ENCODE measurements around the gene ARHGAP31. TPM values are rescaled to one million over a fixed set of nuclear protein-coding genes. Genes with fewer than 3 reads are reported as not detected.
A peak's percentile ranks its signal among the peaks of the same experiment; 100 is the strongest.

ARHGAP31 gene
- total RNA-seq, 1 experiment from 2014 or later, result 12.0 TPM

GRCh38 chr3:119468041-119468440 lies 173.9 kb downstream of the ARHGAP31 start:
- no peak overlapping the region for H3K4me3 ChIP-seq (ENCODE audit: low read depth, low read length, poor library complexity, severe bottlenecking)
- H3K4me1 ChIP-seq (ENCODE audit: insufficient read depth, low read length, poor library complexity, severe bottlenecking), result peaks cover 7% of the 10 kb centered on the region
- BruUV-seq (replicated peaks), result no TSS peak
- ChIA-PET CTCF (no interaction called here), POLR2A (ENCODE audit: low non-redundant PET) (interaction anchor here (0.6 kb wide), 1 partner anchor 48 kb away, joined by 3 read pairs; no protein-coding TSS in a partner anchor)
- H3K36me3 ChIP-seq (ENCODE audit: insufficient read depth, low read length, poor library complexity, severe bottlenecking), result peaks cover 8% of the 10 kb centered on the region
- intact Hi-C loops (cut with micrococcal nuclease; ENCODE audit: unreplicated experiment), result no loop called here
- no peaks in the 10 kb centered on the region for H3K27me3 ChIP-seq (replicated peaks; ENCODE audit: insufficient read depth, low read depth, low read length, poor library complexity)
- no peak for TF ChIP-seq EZH2 (IDR thresholded peaks at IDR 0.05; ENCODE audit: borderline replicate concordance, low read depth, low read length, poor library complexity, severe bottlenecking)
- no peak for TF ChIP-seq CTCF (conservative IDR thresholded peaks at IDR 0.05; ENCODE audit: low read depth, low read length)
- peak overlapping the region; percentile 78 for H3K27ac ChIP-seq (ENCODE audit: low read depth, low read length, poor library complexity, severe bottlenecking)
- no peaks in the 10 kb centered on the region for H3K9me3 ChIP-seq (ENCODE audit: low read depth, low read length, poor library complexity, severe bottlenecking)
- DNase-seq (ENCODE audit: low spot score), result no peak

- DNase-seq (ENCODE audit: low spot score), result no peak
- H3K27ac ChIP-seq (ENCODE audit: low read depth, low read length, poor library complexity, severe bottlenecking), result peak overlapping the region; percentile 78
- intact Hi-C loops (cut with micrococcal nuclease; ENCODE audit: unreplicated experiment), result no loop called here
- BruUV-seq (replicated peaks), result no TSS peak
- peak overlapping the region; percentile 92 for H3K4me3 ChIP-seq (ENCODE audit: low read depth, low read length, poor library complexity, severe bottlenecking)
- H3K36me3 ChIP-seq (ENCODE audit: insufficient read depth, low read length, poor library complexity, severe bottlenecking), result peaks cover 8% of the 10 kb centered on the region
- TF ChIP-seq EZH2 (IDR thresholded peaks at IDR 0.05; ENCODE audit: borderline replicate concordance, low read depth, low read length, poor library complexity, severe bottlenecking) (no peak), CTCF (conservative IDR thresholded peaks at IDR 0.05; ENCODE audit: low read depth, low read length) (no peak)
- CTCF ChIA-PET, result no interaction called here
- POLR2A ChIA-PET (ENCODE audit: low non-redundant PET), result interaction anchor here (0.6 kb wide), 1 partner anchor 9 kb away, joined by 6 read pairs; no protein-coding TSS in a partner anchor
- no peaks in the 10 kb centered on the region for H3K27me3 ChIP-seq (replicated peaks; ENCODE audit: insufficient read depth, low read depth, low read length, poor library complexity)
- H3K9me3 ChIP-seq (ENCODE audit: low read depth, low read length, poor library complexity, severe bottlenecking), result no peaks in the 10 kb centered on the region
- peaks cover 7% of the 10 kb centered on the region for H3K4me1 ChIP-seq (ENCODE audit: insufficient read depth, low read length, poor library complexity, severe bottlenecking)
Measured at GRCh38 chr3:119469418-119470189, 175.4 kb downstream of the ARHGAP31 start.

Other genes with a start within 250 kb of the ARHGAP31 start
- not detected in 2 replicates for gene TEX55, start 148.2 kb upstream of the ARHGAP31 start, total RNA-seq (2021)
- gene UPK1B, start 120.8 kb upstream of the ARHGAP31 start, total RNA-seq (2021), result not detected in 2 replicates
- 9.9 and 10.8 TPM in 2 replicates for gene B4GALT4, start 53.5 kb upstream of the ARHGAP31 start, total RNA-seq (2021)
- 37.0 and 39.7 TPM in 2 replicates for gene TMEM39A, start 169.2 kb downstream of the ARHGAP31 start, total RNA-seq (2021)
- gene POGLUT1, start 174.6 kb downstream of the ARHGAP31 start, total RNA-seq (2021), result 22.7 and 28.7 TPM in 2 replicates
- 96.7 and 97.8 TPM in 2 replicates for gene TIMMDC1, start 204.2 kb downstream of the ARHGAP31 start, total RNA-seq (2021)